ENCODE results near the gene C6orf163. TPM values are rescaled to one million over a fixed set of nuclear protein-coding genes. Genes with fewer than 3 reads are reported as not detected.

The C6orf163 gene
- total RNA-seq = 0.65 and 1.3 TPM in 2 replicates

DNA sequence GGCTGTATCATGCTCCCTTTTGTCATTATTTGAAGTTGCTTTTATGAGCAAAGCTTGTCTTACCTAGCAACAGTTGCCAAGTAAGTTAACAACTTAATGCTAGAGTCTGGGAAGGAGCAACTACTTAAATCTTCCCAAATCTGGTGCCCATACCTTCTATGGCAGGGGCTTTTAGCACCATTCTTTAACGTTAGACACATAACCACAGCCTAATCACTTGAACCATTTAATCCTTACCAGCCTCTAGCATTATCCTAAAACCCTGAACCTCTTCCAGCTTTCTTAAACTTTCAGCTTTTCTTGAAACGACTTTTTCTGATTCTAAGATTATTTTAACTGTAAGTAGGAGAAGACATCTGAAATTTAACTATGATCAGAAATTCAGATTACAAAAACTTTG, at the start of gene C6orf163:
Gene C6orf163 (plus strand): TSS at position 83 of the 400 bp plus-strand sequence. CDS start 287 bp downstream, at position 370.

DNA sequence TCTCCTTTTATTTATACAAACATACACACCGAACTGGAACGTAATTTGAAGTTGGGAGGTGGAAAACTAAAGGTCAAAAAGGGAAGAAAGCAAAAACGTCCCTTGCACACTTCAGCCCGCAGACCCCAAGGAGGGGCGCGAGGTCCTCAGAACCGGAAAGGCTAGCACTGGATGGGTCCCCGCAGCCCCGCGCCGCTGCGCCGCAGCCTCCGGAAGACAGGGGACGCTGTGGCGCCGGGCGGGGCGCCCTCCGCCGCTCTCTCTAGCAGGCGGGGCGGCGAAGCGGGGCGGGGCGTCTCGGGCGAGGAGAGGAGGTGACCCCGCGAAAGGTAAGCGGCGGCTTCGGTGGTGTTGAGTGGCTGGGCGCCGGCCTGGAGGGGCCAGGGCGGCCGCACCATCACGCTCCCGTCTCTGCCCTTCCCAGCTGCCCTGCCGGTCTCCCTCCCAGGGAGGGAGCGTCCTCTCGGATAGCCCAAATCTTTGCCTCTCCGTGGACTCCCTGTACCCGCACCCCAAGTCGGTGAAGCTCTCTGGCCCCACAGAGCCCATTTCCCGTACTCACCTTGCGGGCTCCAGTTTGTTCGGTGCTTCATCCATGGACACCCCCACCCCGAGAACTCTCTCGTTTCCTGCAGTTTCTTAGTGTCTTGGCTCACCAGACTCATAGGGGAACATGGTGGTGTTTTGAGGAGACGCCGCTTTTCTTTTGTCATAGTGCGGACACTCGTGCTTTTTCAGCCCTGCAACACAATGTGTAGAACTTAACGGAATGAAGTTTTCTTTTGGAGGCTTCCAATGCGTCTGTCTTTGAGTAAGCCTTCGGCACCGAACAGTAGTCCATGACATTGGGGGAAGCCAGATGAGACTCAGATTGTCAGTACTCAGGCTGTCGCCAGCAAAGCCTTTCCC, 22.1 kb upstream of the C6orf163 start, which contains the start of gene SMIM8:
Gene SMIM8 (plus strand): TSS at position 285 of the 909 bp plus-strand sequence. CDS start 14,444 bp downstream, outside the sequence.

DNA sequence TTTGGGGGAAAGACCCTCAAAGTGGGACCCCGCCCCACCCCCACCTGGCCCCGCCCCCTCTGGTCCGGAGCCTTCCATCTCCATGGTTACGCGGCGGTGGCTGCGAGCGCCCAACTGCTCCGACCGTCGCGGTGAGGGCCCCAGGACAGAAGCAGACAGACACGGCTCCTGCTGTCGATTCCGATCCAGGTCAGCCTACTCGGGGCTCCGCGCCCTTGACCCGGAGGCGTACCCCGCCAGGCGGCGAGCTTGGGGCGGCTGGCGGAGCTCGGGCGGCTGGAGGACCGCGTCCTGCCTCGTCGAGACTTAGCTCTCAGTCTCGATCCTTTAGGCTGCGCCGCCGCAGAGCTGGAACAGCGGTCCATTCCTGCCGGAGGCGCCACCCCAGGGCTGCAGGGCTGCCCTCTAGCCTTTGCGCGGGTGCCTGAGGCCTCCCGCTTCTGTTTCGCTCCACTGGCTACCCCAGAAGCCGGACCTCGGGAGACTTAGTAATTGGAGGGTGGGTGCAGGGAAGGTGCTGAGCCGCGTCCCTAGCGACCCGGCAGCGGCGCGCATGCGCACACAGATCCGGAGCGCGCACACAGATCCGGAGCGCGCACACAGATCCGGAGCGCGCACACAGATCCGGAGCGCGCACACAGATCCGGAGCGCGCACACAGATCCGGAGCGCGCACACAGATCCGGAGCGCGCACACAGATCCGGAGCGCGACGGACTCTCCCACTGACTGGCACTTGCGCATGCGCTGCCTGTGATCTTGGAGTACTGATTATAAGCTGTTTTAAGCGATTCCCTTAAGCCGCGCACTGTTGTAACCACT, 63.5 kb downstream of the C6orf163 start, which contains the start of gene CFAP206:
Gene CFAP206 (plus strand): TSS at position 72 of the 820 bp plus-strand sequence. CDS start 1,868 bp downstream, outside the sequence.

Other genes starting within 250 kb of the C6orf163 start
- not detected in 2 replicates for gene CGA, start 249.7 kb upstream of the C6orf163 start, total RNA-seq
- 10.0 and 34.7 TPM in 2 replicates for gene ZNF292, start 189.2 kb upstream of the C6orf163 start, total RNA-seq
- gene SMIM8, start 22.2 kb upstream of the C6orf163 start, total RNA-seq = 2.1 and 3.6 TPM in 2 replicates
- gene GJB7, start 15.5 kb upstream of the C6orf163 start, total RNA-seq = not detected in 2 replicates
- not detected in 2 replicates for gene CFAP206, start 63.2 kb downstream of the C6orf163 start, total RNA-seq
- gene SLC35A1, start 128.2 kb downstream of the C6orf163 start, total RNA-seq = 11.7 and 30.1 TPM in 2 replicates
- 19.6 and 29.0 TPM in 2 replicates for gene RARS2, start 245.2 kb downstream of the C6orf163 start, total RNA-seq
- 9.4 and 17.9 TPM in 2 replicates for gene ORC3, start 245.3 kb downstream of the C6orf163 start, total RNA-seq

All from bladder microvascular endothelial cell (primary cell).